ENCODE measurements around the gene ADH5.
"Not testable (repeated sequence)": the region's sequence is repeated elsewhere in the genome, so short reads cannot be mapped to it uniquely, and the experiment has no call there.

The ADH5 gene

DNA sequence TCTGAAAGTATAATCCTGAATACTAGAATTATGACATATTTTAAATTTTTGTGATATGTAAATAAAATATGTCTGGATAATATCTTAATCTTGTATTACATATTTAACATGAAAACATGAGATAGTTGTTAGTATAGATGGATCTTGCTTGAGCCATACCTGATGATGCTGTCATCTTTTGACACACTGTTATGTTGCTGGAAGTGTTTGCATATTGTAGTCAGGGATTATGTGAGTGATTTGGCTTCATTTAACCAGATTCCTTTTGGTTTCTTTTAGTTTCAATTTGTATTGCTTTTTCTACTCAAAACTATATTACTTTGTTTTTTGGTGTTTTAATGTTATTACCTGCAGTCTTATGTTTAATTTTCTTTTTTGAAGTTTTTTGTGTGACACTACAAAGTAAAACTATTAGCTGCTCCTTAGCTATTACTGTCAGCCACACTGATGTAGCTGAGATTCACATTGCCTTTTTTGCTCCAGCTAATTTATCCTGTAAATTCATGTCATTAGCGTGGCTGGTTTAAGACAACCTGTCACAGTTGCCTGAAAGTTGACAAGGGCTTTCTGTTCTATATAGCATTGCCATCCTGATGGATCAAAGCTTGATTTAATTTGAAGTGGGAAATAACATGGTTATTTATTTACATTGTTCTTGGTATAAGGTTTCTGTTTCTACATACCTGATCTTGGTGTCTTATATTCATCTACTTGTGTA is 59.4 kb downstream of the ADH5 start:
- no peak overlapping the region for H3K27ac ChIP-seq

DNA sequence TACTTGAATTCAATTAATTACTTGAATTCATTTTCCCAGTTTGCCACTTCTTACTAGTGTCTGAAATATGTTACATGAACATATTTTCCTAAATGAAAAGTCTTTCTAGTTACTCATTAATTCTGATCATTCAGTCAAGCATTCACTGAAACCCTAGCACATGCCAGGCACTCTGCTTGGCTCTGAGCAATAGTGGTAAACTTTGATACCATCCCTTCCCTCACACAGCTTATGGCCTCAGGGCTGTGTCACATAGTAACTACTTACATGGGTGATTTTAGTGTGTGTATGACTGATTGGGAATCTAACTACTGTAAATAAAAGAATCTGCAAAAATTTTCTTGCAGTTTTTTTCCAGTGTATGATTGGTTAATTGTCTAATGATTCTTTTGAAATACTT is 60.4 kb downstream of the ADH5 start:
- TF ChIP-seq, protein P1, sequence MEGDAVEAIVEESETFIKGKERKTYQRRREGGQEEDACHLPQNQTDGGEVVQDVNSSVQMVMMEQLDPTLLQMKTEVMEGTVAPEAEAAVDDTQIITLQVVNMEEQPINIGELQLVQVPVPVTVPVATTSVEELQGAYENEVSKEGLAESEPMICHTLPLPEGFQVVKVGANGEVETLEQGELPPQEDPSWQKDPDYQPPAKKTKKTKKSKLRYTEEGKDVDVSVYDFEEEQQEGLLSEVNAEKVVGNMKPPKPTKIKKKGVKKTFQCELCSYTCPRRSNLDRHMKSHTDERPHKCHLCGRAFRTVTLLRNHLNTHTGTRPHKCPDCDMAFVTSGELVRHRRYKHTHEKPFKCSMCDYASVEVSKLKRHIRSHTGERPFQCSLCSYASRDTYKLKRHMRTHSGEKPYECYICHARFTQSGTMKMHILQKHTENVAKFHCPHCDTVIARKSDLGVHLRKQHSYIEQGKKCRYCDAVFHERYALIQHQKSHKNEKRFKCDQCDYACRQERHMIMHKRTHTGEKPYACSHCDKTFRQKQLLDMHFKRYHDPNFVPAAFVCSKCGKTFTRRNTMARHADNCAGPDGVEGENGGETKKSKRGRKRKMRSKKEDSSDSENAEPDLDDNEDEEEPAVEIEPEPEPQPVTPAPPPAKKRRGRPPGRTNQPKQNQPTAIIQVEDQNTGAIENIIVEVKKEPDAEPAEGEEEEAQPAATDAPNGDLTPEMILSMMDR (conservative IDR thresholded peaks at IDR 0.05) = no peak
- no peak for TF ChIP-seq ZFX (IDR thresholded peaks at IDR 0.05)
- H3K27ac ChIP-seq = no peak overlapping the region

More for the DNA sequence above, 59.4 kb downstream of the ADH5 start:
- TF ChIP-seq, protein P1 (conservative IDR thresholded peaks at IDR 0.05) = no peak
- no peak for TF ChIP-seq ZFX (IDR thresholded peaks at IDR 0.05)

DNA sequence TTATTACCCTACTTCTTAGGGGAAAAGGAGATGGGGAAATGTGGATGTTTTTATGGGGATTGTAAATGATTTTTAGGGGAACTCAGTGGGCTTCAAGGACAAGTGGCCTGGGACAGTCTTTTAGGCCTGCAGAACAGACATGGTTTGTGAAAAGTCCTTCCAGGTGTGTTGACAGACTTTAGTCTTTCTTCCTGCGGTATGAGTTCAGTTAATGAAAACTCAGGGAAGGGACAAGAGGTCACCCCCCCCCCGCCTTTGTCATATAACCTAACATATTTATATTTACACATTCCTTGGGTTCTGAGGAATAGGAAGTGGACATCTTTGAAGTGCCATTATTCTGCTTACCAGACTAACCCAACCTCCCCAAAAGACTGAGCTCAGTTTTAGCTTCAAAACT is 61.3 kb downstream of the ADH5 start:
- H3K27ac ChIP-seq = no peak overlapping the region
- TF ChIP-seq ZFX (IDR thresholded peaks at IDR 0.05) = no peak
- TF ChIP-seq, protein P1 (conservative IDR thresholded peaks at IDR 0.05) = no peak

DNA sequence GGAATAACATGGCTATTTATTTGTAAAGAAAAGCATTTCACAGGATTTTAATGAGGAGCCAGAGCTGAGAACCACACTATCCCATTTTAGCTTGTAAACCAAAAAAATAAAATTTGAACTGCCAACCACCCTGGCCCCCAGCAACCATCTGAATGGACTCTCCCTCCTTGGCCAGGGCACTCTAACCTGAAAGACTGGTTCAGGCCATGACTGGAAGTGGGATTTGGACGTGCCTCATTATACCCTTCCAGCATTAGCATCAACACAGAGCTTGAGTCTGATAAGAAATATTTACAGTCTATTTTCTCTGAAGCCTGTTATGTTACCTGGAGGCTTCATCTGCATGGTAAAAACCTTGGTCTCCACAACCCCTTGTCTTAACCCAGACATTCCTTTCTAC is 63.1 kb downstream of the ADH5 start:
- H3K27ac ChIP-seq = no peak overlapping the region
- TF ChIP-seq, protein P1 (conservative IDR thresholded peaks at IDR 0.05) = no peak
- no peak for TF ChIP-seq ZFX (IDR thresholded peaks at IDR 0.05)

DNA sequence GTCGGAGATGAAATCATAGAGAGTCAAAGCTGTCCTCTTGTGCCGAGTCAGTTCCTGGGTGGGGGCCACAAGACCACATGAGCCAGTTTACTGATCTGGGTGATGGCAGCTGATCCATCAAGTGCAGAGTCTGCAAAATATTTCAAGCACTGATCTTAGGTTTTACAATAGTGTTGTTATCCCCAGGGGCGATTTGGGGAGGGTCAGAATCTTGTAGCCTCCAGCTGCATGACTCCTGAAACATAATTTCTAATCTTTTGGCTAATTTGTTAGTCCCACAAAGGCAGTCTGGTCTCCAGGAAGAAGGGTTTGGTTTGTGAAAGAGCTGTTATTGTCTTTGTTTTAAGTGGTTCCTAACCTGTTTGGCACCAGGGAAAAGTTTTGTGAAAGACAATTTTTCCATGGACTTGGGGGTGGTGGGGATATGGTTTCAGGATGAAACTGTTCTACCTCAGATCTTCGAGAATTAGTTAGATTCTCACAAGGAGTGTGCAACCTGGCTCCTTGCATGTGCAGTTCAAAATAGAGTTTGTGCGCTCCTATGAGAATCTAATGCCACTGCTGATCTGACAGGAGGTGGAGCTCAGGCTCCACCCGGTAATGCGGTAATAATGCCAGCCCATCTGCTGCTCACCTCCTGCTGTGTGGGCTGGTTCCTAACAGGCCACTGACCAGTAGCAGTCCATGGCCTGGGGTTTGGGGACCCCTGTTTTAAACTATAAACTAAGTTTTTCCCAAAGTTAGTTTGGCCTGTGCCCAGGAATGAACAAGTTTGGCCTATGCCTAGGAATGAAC is 63.9 kb downstream of the ADH5 start:
- TF ChIP-seq, protein P1 (conservative IDR thresholded peaks at IDR 0.05) = no peak
- H3K27ac ChIP-seq = no peak overlapping the region

DNA sequence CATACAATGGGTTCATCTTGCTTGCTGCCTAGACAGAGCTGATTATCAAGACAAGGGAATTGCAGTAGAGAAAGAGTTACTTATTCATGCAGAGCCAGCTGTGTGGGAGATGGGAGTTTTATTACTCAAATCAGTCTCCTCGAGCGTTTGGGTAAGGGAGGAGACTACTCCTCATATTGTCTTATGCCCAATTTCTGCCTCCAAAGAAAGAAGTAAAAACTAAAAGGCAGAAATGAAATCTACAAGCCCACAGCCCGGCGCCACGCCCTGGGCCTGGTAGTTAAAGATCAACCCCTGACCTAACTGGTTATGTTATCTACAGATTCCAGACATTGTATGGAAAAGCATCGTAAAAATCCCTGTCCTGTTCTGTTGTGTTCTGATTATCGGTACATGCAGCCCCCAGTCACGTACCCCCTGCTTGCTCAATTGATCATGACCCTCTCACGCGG is 64.8 kb downstream of the ADH5 start:
- H3K27ac ChIP-seq = not testable (repeated sequence)

DNA sequence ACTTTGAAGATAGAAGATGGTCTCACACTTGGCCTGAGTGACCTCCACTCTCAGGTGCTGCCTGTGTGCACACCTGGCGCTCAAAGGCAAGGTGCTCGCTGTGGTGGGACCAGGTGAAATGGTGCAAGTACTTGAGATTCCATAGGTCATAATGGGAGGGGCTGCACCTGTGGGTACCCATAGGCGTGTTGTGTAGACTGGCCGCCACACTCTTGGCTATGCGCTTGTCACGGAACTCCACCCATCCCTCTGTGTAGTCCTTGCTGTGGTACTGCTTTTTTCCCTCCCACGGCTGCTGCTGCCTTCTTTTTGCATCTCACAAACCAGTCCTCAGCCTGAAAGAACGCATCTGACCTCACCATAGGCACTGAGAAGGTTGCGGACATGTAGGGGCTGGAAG is 66.0 kb downstream of the ADH5 start:
- H3K27ac ChIP-seq = no peak overlapping the region
- TF ChIP-seq, protein P1 (conservative IDR thresholded peaks at IDR 0.05) = no peak
- no peak for TF ChIP-seq ZFX (IDR thresholded peaks at IDR 0.05)
